Right renal pelvis (tissue), 4 donors: ENCODE data around the gene PPA1. TPM values are rescaled to one million over a fixed set of nuclear protein-coding genes. Genes with fewer than 3 reads are reported as not detected.
"Not testable (repeated sequence)": the region's sequence is repeated elsewhere in the genome, so short reads cannot be mapped to it uniquely, and the experiment has no call there.

Experiments used
- DNase-seq, 4 donors: peaks; one replicate each; pipeline ENCODE4 v3.0.0-alpha.2; 2013; ENCODE audit warnings: low read depth in 4 of 4, low spot score in 3 of 4, missing footprints in 1 of 4
- polyA plus RNA-seq, 4 donors: library from polyadenylated mRNA; unstranded; fragments of 120-200 nt; gene quantifications; one replicate each; pipeline ENCODE4 v1.2.1, GENCODE V29; 2013; ENCODE audit not compliant: insufficient read length in 4 of 4

PPA1 gene
- polyA plus RNA-seq, 4 donors, result 90.4 to 108 (median 102) TPM

DNA sequence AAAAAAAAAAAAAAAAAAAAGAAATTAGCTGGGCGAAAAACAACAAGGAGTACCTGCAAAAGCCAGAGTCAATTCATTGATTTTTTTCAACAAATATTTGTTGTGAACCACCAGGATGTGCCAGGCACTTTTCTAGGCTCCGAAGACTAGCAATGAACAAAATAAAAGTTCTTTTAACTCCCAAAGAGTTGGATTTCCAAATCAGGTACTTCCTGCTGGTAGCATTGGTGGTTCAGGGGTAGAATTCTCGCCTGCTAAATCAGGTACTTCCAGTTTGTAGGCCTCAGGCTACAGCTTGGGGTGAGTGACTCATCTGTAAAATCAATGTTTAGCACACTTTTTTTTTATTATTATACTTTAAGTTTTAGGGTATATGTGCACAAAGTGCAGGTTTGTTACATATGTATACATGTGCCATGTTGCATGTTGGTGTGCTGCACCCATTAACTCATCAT, 10.9 kb downstream of the PPA1 start:
- no peak for DNase-seq

DNA sequence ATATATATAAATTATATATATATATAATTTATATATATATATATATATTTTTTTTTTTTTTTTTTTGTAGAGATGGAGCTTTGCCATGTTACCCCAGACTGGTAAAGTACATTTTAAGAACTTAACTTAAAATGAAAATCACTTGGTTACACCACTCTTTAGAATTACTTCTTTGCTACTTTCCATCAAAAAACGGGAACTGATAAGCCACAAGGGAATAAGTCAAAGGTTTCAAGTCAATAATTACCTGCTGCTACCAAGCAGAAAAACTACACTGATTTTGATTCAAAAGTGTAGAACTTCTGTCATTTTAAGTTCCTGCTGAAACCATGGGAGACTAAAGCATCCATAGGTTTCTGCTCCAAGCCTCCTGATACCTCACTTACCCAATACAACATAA, 12.2 kb downstream of the PPA1 start:
- DNase-seq, result no peak

DNA sequence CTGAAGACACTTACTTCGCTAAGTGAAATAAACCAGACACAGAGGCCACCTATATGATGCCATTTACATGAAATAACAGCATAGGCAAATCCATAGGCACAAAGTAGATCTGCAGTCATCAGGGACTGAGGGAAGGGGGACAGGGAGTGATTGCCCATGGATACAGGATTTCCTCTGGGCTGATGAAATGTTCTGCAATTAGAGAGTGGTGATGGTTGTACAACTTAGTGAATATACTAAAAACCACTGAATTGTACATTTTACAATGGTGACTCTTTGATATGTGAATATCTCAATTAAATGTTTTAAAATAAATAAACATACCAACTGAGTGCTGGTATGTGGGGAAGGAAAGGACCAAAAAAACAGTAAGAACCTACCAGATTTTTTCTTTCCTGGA, 20.4 kb downstream of the PPA1 start:
- DNase-seq, result no peak

DNA sequence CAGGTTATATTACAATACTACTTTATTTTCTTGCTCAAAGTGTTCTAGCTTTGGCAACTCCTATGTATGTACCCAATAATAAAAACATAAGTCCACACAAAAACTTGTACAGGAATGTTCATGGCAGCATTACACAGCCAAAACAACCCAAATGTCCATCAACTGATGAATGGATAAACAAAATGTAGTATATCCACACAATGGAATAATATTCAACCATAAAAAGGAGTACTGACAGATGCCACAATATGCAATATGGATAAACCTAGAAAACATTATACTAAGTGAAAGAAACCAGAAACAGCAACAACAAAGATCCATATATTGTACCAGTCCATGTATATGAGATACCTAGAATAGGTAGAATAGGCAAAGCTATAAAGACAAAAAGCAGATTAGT, 21.0 kb downstream of the PPA1 start:
- DNase-seq, result no peak

DNA sequence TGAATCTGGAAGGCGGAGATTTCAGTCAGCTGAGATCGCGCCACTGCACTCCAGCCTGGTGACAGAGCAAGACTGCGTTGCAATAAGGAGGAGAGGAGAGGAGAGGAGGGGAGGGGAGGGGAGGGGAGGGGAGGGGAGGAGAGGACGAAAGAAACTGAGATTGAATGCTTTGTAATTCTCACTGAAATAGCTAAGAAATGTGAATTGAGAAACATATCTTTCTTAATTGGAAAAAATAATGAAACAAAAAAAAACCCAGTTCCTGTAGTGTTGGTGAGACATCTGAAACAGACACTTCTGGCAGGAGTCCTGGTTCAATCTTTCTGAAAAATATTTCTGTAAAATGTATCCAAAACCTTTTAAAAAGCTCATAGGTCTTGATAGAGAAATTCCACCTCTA, 26.5 kb downstream of the PPA1 start:
- no peak for DNase-seq

DNA sequence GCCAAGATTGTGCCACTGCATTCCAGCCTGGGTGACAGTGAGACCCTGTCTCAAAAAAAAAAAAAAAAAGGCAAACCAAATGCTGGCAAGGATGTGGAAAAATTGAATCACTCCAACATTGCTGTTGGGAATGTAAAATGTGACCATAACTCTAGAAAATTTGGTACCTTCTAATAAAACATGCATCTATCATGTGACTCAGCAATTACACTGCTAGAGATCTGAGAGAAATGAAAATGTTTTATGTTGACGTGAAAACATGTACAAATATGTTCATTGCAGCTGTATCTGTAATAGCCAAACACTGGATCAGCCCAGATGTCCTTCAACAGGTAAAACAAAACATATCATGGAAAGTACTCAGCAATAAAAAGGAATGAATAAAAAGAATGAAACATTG, 32.1 kb downstream of the PPA1 start:
- no peak for DNase-seq

DNA sequence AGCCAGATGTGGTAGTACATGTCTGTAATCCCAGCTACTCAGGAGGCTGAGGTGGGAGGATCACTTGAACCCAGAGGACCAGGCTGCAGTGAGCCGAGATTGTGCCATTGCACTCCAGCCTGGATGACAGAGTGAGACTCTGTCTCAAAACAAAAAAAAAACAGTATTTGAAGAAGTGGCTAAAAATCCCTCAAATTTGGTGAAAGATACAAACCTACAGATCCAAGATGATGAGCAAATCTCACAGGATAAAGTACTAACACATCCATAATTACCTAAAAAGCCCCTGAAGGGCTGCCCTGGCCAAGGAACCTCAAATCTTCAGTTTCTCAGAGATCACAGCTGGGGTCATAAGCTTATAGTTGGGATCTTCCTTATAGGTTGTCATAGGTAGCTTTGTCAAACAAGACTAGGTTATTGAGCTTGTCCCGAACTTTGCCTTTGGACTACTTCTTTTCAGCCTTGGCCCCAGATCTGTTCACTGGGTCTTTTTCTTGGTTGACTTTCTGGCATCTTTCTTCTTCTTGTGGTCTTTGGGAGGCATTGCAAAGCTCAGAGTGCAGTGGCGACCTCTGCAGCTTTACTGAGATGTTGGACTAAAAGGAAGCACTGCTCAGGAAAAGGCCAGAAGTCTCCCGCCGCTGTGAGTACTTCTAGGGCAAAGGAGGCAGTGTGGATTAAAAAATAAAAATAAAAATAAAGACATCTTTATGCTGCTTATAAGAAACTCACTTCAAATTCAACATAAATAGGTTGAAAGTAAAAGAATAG, 34.3 kb downstream of the PPA1 start:
- DNase-seq, result no peak

DNA sequence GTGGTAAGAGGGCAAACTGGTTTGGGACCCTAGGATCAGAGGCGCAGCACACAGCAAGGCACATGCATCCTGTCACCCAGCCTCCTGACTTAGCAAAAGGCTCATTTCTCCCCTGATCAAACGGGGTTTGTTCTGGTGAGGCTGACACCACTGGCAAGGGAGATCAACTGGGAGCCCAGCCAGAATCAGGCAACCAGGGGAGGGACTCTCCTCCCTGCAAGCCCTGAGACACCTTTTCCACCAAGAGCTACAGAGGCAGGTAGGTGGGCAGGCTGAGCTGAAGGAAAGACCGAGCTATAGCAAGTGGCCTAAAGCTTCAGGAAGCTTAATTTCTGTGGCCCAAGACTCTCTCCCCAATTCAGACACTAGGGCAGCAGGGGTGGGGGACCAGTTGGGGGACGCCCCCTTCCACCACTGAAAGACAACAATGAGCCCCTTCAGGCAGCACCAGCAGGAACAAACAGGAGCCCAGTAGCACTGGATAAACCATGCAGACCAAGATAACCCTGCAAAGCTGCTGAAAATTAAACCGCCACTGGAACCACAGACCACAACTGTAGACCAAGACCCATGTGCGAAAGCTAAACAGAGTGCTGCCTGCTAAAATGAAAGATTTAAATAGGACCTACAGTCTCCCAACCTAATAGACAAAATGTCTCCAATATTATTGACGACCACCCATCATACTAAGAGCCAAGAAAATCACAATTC, 35.8 kb downstream of the PPA1 start:
- no peak for DNase-seq

DNA sequence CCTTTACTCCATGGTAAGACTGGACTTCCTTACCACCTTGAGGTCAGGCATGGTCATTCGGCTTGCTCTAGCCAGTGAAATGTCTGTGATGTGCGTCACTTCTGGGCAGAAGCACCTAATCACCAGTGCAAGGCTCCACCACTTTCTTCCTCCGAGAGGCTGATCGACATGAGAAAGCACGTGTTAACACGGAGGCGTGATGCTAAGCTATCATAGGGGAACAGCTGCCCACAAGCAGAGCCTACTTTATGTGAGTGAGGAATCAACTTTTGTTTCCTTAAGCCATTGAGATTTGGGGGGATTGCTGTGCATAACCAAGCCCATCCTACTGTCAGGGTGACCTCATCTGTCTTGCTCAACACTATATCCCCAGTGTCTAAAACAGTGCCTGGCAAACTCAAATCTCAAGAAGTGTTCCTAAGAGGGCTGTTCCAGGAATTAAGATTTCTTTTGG, 39.8 kb downstream of the PPA1 start:
- no peak for DNase-seq

DNA sequence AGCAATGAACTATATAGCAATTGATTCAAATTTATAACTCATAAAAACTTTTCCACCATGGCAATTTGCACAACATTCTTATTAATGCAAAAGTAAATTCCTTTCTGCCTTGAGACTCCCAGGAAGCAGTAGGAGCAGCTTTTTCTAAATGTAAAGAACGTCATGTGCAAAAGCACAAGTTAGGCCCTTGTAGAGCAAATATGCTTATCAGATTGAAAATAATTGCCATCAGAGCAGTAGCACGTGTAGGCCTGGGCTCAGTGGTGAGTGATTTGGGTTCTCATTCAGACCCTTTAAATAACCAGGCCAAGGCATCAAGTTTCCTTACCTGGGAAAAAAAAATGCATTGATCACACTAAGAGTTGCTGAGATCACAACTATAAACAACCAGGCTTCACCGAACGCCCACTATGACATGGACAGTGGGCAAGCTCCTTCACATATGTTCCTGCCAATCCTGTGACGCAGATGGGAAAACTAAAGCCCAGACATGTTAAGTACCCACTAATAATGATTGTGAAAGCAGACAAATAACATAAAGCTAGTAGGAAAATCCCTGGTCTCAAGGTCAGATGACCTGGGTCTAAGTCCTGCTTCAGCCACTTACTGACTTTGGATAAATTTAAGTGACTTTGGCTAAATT, 40.8 kb downstream of the PPA1 start:
- DNase-seq, result no peak

DNA sequence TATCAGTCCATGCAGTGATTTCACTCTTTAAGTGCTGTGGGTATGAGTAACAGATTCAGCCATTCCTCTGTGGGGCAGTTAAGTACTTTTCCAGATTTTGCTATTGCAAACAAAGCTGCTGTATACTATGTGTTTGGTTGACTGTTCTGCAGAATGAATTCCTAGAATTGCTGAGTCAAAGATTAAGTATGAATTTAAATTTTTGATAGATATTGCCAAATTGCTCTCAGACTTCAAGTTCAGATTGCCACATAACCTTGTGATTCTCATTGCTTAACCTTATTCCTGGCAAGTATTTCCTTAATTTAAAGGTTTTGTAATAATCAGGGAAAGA, 41.3 kb downstream of the PPA1 start:
- DNase-seq, result no peak

DNA sequence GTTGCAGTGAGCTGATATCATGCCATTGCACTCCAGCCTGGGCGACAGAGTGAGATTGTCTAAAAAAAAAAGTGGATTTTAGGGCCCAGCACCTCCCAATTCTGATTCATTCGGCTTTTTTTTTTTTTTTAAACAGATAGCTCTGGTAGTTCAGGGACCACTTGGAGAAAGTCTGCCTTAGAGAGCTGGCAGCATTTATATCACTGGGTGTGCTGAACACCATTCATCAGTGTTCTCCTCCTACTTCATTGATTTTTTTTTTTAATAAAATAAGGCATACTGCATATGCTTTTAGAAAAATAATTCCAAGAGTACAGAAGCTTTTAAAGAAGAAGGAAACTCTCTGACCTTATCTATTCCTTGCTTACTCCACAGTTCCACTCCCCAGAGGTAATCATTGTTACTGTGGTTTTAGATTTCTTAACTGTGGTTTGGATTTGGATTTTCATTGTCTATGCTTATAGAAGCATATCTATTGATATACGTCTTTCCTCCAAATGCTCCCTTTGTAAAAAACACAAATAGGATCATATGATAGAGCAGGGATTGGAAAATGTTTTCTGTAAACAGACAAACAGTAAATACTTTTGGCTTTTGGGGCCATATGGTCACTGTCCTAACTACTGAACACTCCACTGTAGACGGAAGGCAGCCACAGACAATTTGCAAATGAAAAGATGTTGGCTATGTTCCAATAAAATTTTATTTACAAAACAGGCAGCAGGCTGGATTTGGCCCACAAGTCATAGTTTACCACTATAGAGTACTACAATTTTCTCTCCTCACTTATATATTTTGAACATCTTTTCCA, 41.9 kb downstream of the PPA1 start:
- no peak for DNase-seq

DNA sequence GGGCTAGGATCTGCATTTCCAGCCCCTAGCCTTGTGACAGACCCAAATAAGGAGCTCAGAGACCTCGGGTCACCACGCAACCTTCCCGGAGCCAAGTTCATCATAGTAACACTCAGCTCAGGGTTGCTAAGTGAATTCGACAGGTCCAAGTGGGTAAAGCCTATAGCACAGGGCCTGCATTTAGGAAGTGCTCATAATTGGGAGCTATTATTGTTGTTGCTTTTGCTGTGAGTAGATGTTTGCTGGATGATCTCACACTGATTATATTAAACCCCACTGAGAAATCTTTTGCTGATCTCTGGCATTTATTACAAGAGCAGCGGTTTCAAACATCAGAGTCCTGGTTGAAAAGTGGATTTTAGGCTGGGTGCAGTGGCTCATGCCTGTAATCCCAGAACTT, 42.6 kb downstream of the PPA1 start:
- no peak for DNase-seq

DNA sequence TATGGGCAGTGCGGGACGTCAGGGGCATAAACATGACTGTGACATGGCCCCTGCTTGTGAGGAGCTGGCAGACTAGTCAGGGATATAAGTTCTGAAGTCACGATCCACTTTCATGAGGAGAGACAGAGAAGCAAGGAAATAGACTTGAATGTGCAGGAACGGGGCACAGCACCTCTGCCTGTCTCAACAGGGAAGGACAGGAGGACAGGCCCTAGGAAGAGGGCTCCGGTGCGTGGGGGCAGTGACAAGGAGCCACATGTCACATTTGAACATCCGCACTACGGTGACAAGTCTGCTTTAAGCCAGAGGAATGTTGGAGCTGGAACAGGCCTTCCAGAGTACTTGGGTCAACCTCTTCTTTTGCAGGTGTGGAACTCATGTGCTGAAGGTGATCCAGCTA, 43.1 kb downstream of the PPA1 start:
- DNase-seq, result no peak

DNA sequence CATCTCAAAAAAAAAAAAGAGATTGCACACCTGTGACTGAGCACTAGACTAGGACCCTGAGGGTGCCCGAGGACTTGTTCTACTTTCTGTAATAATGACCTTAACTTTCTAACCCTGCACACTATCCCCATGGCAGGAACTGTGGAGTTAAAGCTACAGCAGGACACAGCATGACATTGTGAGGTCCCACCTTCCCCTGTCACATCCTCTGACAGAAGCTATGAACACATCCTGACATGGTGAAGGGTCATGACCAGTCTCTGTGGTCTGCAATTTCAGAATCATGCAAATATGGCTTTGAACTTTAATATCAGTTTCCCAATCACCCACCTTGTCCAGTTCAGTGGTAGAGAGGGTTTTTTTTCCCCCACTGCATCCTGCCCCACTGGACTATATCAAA, 44.5 kb downstream of the PPA1 start:
- no peak for DNase-seq

DNA sequence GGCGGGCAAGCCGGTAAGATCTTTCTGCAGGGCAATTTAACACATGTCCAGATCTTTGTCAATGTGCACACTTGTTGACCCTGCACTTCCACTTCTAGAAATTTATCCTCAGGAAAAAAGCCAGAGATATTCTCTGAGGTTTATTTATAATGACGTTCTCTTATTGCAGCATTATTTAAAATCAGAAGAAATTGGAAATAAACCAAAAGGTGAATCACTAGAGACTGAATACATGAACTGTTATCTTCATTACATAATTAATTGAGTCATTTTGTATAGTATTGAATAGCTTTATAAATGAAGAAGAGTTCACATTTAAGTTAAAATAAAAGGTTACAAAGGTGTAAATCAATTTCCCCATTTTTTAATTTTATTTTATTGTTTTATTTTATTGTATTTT, 46.7 kb downstream of the PPA1 start:
- DNase-seq, result no peak

DNA sequence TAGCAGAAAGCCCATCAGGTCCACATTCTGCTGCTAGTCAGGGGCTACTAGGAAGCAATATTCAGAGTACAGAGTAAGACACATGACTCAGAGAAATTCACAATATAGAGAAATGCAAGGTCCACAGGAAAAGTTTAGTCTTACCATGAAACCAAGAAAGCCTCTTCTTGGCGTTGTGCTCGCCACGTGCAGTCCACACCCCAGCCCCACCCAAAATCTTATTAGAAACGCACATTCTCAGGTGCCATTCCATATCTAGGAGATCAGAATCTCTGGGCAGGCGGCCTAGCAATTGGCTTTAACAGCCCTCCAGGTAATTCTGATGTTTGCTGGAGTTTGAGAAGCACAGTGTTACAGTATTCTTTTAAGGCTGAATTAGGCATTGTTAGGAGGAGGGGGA, 47.1 kb downstream of the PPA1 start:
- no peak for DNase-seq

DNA sequence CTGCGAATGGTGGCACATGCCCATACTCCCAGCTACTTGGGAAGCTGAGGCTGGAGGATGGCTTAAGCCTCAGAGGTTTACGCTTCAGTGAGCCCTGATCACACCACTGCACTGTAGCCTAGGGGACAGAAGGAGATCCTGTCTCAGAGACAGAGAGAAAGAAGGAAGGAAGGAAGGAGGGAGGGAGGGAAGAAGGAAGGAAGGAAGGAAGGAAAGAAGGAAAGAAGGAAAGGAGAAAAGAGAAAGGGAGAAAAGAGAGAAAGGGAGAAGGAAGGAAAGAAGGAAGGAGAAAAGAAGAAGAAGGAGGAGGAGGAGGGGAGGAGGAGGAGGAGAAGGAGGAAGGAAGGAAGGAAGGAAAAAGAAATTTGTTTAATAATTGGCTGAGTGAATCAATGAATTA, 49.9 kb downstream of the PPA1 start:
- no peak for DNase-seq

DNA sequence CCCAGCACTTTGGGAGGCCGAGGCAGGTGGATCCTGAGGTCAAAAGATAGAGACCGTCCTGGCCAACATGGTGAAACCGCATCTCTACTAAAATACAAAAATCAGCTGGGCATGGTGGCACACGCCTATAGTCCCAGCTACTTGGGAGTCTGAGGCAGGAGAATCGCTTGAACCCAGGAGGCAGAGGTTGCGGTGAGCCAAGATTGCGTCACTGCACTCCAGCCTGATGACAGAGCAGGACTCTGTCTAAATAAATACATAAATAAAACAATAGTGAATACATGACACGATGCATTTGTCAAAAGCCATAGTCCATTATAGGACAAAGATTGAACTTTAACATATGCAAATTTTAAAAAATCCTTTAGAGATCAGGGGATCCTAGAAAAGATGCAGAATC, 54.0 kb downstream of the PPA1 start:
- not testable (repeated sequence) for DNase-seq

DNA sequence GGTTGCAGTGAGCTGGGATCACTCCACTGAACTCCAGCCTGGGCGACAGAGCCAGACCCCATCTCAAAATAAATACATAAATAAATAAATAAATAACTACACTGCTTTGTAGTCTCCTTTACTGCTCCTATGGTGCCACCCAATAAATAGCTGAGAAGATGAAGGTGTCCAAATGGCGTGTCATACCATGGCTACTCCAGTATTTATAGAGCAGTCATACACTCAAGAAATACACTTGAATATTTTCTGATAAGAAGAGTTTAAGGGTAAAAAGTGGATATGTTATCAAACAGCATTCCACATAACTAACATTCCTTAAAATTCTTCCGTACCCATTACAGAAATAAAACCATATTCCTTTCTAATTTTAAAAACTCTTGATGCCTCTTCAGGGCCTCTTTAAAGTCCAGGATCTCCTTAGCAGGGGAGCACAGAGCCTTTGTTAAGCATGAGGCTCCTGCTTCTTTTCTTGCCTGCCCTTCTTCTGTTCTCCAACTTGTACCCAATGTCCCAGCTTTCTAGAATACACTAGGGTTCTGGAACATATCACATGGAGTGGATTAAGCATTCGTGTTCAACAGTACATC, 55.0 kb downstream of the PPA1 start:
- DNase-seq, result no peak

DNA sequence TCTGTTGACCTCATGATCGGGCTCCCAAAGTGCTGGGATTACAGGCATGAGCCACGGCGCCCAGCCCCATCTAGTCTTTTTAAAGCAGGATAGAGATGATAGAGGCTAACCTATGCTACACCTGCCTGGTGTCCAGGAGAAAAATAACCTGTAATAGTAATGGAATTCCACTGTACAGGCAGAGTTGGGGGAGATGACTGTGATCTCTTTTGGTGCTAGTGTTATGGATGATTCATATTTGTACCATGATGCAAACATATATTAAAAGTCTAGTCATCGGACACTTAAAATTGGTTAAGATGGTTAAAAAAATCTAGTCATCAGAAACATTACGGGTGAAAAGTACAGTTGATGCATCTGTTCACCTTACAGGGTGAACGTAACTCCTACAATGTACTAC, 56.8 kb downstream of the PPA1 start:
- no peak for DNase-seq
